ENCODE results near the gene PCDHB3. TPM values are rescaled to one million over a fixed set of nuclear protein-coding genes. Genes with fewer than 3 reads are reported as not detected.

Gene PCDHB3
- total and polyA plus RNA-seq, 2 experiments from 2014 or later, result 5.2 to 15.3 TPM

- Histone ChIP-seq H3K27ac (ENCODE audit: low read depth) (no peak within 1 kb of the TSS), H3K4me1 (ENCODE audit: insufficient read depth) (no peaks in the 10 kb centered on the region), H2AFZ (no peak within 1 kb of the TSS), H3K9me2 (ENCODE audit: insufficient read depth) (no peaks in the 10 kb centered on the region), H3K4me3 (no peak within 1 kb of the TSS), H3K27me3 (ENCODE audit: insufficient read depth) (no peaks in the 10 kb centered on the region), H3K4me2 (no peak within 1 kb of the TSS), H4K20me1 (replicated peaks; ENCODE audit: insufficient read depth) (no peaks in the 10 kb centered on the region; the same call in 1 of the 2 replicates), H3K36me3 (ENCODE audit: insufficient read depth) (no peaks in the 10 kb centered on the region), H3K79me2 (replicated peaks; ENCODE audit: insufficient read depth) (no peaks in the 10 kb centered on the region), H3F3A (replicated peaks; ENCODE audit: low read depth) (no peaks in the 10 kb centered on the region)
- DNase-seq (ENCODE audit: low spot score) (peak; percentile 68), ATAC-seq (no peak)
- Mint-ChIP-seq H3K9me3 (peaks cover 23% of the 10 kb centered on the region), H3K4me1 (no peaks in the 10 kb centered on the region), H3K27ac (no peak within 1 kb of the TSS), H3K36me3 (ENCODE audit: low read depth) (peaks cover 22% of the 10 kb centered on the region), H3K27me3 (ENCODE audit: insufficient read depth, low read depth, poor library complexity) (peaks cover 2% of the 10 kb centered on the region), H3K4me3 (no peak within 1 kb of the TSS)
- TF ChIP-seq CTCF (conservative IDR thresholded peaks at IDR 0.05; ENCODE audit: low read depth in 2 of 2), result peak; percentile 52 to 57
- no peak for TF ChIP-seq ZNF114 (CRISPR knock-in tag; IDR thresholded peaks at IDR 0.05)
Measured at GRCh38 chr5:141149812-141150211, 49.5 kb downstream of the PCDHB3 start, which contains the start of gene PCDHB6. TSS of gene PCDHB6 (plus strand) at chr5:141150057. CDS start at chr5:141150258, 201 bp downstream.

- H3K4me1 Mint-ChIP-seq, result no peaks in the 10 kb centered on the region
- ATAC-seq (no peak), DNase-seq (ENCODE audit: low spot score) (no peak)
- H3K9me3 Mint-ChIP-seq, result peaks cover 23% of the 10 kb centered on the region
- Histone ChIP-seq H4K20me1 (replicated peaks; ENCODE audit: insufficient read depth) (no peaks in the 10 kb centered on the region; the same call in 1 of the 2 replicates), H3K9me2 (ENCODE audit: insufficient read depth) (no peaks in the 10 kb centered on the region), H3K79me2 (replicated peaks; ENCODE audit: insufficient read depth) (no peaks in the 10 kb centered on the region), H3K4me3 (no peak overlapping the region), H3K27ac (ENCODE audit: low read depth) (no peak overlapping the region), H3K36me3 (ENCODE audit: insufficient read depth) (no peaks in the 10 kb centered on the region), H3F3A (replicated peaks; ENCODE audit: low read depth) (no peaks in the 10 kb centered on the region), H3K4me2 (no peak overlapping the region), H3K27me3 (ENCODE audit: insufficient read depth) (no peaks in the 10 kb centered on the region), H2AFZ (no peak overlapping the region), H3K4me1 (ENCODE audit: insufficient read depth) (no peaks in the 10 kb centered on the region)
- no peak overlapping the region for H3K27ac Mint-ChIP-seq
- H3K36me3 Mint-ChIP-seq (ENCODE audit: low read depth), result peaks cover 22% of the 10 kb centered on the region
- H3K27me3 Mint-ChIP-seq (ENCODE audit: insufficient read depth, low read depth, poor library complexity), result peaks cover 2% of the 10 kb centered on the region
- no peak overlapping the region for H3K4me3 Mint-ChIP-seq
- TF ChIP-seq ZNF114 (CRISPR knock-in tag; IDR thresholded peaks at IDR 0.05) (no peak), ZNF462 (CRISPR knock-in tag; IDR thresholded peaks at IDR 0.05) (no peak), POLR2AphosphoS5 (IDR thresholded peaks at IDR 0.05; ENCODE audit: low read depth) (no peak), CTCF (conservative IDR thresholded peaks at IDR 0.05; ENCODE audit: low read depth in 2 of 2) (no peak), ZNF331 (CRISPR knock-in tag; IDR thresholded peaks at IDR 0.05; ENCODE audit: low read depth) (no peak), EZH2phosphoT487 (IDR thresholded peaks at IDR 0.05; ENCODE audit: unreplicated experiment) (no peak), ETS1 (IDR thresholded peaks at IDR 0.05) (no peak), STAT1 (IDR thresholded peaks at IDR 0.05; ENCODE audit: unreplicated experiment) (no peak), EZH2 (IDR thresholded peaks at IDR 0.05; ENCODE audit: low read depth, unreplicated experiment) (no peak)
Measured at GRCh38 chr5:141150224-141150992, 50.1 kb downstream of the PCDHB3 start.
